ENCODE results near the gene GNB3.

The GNB3 gene

DNA sequence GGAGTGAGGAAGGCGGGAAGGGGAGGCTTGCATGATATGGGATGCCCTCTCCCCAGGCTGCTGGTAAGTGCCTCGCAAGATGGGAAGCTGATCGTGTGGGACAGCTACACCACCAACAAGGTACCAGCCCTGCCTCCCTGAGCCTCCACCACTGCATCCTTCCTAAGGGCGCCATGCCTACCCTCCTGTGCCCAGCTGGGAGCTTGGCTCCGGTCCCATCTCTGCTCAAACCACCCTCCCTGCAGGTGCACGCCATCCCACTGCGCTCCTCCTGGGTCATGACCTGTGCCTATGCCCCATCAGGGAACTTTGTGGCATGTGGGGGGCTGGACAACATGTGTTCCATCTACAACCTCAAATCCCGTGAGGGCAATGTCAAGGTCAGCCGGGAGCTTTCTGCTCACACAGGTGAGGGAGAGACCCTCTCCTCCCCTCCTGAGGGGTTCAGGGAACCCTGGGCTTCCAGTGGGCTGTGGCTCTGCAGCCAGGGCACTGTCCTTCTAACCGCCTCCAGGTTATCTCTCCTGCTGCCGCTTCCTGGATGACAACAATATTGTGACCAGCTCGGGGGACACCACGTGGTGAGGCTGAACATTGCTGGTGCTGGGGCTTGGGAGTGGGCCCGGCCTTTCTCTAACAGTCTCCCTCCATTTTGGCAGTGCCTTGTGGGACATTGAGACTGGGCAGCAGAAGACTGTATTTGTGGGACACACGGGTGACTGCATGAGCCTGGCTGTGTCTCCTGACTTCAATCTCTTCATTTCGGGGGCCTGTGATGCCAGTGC, 2.6 kb downstream of the GNB3 start:
- Histone ChIP-seq H3K27me3 (ENCODE audit: control insufficient read depth, insufficient read depth, low read length) (no peaks in the 10 kb centered on the region), H3K9me3 (replicated peaks; ENCODE audit: low read length) (no peaks in the 10 kb centered on the region), H3K4me3 (ENCODE audit: low read length) (no peak overlapping the region), H3K36me3 (ENCODE audit: insufficient read depth, low read length) (peaks cover 59% of the 10 kb centered on the region), H3K9ac (ENCODE audit: low read depth, low read length) (no peak overlapping the region), H3K4me1 (ENCODE audit: control insufficient read depth, insufficient read depth, low read length) (no peaks in the 10 kb centered on the region), H3K4me2 (ENCODE audit: low read length) (no peak overlapping the region)

DNA sequence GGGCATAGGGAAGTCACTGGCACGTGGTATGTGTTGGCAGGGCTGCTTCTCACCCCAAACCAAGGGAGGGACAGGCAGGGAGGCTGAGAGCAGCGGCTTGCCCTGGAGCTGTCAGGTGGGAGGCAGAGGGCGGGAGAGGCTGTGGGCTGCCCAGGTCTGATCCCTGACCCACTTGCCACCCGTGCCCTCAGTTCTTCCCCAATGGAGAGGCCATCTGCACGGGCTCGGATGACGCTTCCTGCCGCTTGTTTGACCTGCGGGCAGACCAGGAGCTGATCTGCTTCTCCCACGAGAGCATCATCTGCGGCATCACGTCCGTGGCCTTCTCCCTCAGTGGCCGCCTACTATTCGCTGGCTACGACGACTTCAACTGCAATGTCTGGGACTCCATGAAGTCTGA, 4.7 kb downstream of the GNB3 start:
- Histone ChIP-seq H3K4me1 (ENCODE audit: control insufficient read depth, insufficient read depth, low read length) (peaks cover 11% of the 10 kb centered on the region), H3K9me3 (replicated peaks; ENCODE audit: low read length) (no peaks in the 10 kb centered on the region), H3K27me3 (ENCODE audit: control insufficient read depth, insufficient read depth, low read length) (no peaks in the 10 kb centered on the region), H3K4me3 (ENCODE audit: low read length) (no peak overlapping the region), H3K9ac (ENCODE audit: low read depth, low read length) (no peak overlapping the region), H3K4me2 (ENCODE audit: low read length) (no peak overlapping the region), H3K36me3 (ENCODE audit: insufficient read depth, low read length) (peaks cover 55% of the 10 kb centered on the region)

DNA sequence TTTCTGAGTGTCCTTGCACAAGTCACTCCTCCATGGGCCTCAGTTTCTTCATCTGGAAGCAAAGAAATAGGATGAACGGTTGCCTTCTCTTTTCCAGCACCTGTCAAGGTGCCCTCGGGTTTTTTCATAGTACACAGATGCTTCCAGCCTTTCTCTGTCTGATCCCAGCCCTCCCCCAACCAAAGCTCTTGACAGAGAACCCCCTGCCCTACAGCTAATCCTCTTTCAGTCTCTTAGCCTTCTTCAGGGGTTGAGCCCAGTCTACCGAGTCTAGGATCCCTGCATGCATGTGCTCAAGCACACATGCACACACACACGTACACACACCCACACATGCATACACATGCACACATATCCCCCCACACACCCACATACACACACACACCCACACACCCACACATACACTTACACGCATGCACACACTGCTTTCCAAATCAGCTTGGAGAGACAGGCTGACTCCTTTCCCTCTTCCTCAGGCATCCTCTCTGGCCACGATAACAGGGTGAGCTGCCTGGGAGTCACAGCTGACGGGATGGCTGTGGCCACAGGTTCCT, 5.7 kb downstream of the GNB3 start:
- H3K4me2 ChIP-seq (ENCODE audit: low read length): no peak overlapping the region

DNA sequence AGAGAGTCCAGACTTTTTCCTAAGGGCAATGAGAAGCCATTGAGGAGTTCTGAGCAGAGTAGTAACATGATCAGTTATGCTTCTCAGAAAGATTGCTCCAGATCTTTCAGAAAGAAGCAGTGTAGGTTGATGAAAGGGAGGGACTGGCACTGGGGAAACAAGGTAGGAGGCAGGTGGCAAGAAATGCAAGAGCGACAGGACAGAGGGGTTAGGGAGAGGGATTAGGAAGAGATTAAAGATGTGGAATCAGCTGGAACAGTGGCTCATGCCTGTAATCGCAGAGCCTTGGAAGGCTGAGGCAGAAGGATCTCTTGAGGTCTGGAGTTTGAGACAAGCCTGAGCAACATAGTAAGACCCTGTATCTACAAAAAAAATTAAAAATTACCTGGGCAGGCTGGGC, 7.0 kb downstream of the GNB3 start:
- Histone ChIP-seq H3K36me3 (ENCODE audit: insufficient read depth, low read length) (peaks cover 48% of the 10 kb centered on the region), H3K4me3 (ENCODE audit: low read length) (no peak overlapping the region)

More for the DNA sequence above, 5.7 kb downstream of the GNB3 start:
- Histone ChIP-seq H3K9ac (ENCODE audit: low read depth, low read length) (no peak overlapping the region), H3K27me3 (ENCODE audit: control insufficient read depth, insufficient read depth, low read length) (no peaks in the 10 kb centered on the region), H3K4me3 (ENCODE audit: low read length) (no peak overlapping the region), H3K4me1 (ENCODE audit: control insufficient read depth, insufficient read depth, low read length) (peaks cover 16% of the 10 kb centered on the region), H3K36me3 (ENCODE audit: insufficient read depth, low read length) (peaks cover 49% of the 10 kb centered on the region), H3K9me3 (replicated peaks; ENCODE audit: low read length) (no peaks in the 10 kb centered on the region)

DNA sequence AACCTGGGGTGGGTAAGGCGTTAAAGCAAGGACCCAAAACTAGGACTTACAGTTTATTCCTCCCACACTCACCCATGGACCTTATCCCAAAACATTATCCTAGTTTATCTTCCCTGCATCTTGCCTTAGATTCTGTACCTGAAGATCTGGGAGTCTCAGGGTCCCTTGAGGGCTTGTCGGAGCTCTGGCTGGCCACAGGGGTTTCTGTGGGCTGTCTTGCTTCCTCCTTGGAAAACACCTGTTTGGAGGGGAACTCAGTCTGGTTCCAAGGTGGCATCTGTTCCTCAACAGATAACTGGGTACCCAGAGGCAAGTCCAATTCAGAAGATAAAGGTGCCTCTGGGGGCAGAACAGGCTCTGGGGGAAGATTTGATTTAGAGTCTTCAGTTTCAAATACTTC, 8.7 kb downstream of the GNB3 start:
- peaks cover 48% of the 10 kb centered on the region for H3K36me3 ChIP-seq (ENCODE audit: insufficient read depth, low read length)

More for the DNA sequence above, 7.0 kb downstream of the GNB3 start:
- H3K27me3 ChIP-seq (ENCODE audit: control insufficient read depth, insufficient read depth, low read length): no peaks in the 10 kb centered on the region
- no peaks in the 10 kb centered on the region for H3K9me3 ChIP-seq (replicated peaks; ENCODE audit: low read length)
- H3K4me2 ChIP-seq (ENCODE audit: low read length): no peak overlapping the region
- peaks cover 16% of the 10 kb centered on the region for H3K4me1 ChIP-seq (ENCODE audit: control insufficient read depth, insufficient read depth, low read length)
- no peak overlapping the region for H3K9ac ChIP-seq (ENCODE audit: low read depth, low read length)

DNA sequence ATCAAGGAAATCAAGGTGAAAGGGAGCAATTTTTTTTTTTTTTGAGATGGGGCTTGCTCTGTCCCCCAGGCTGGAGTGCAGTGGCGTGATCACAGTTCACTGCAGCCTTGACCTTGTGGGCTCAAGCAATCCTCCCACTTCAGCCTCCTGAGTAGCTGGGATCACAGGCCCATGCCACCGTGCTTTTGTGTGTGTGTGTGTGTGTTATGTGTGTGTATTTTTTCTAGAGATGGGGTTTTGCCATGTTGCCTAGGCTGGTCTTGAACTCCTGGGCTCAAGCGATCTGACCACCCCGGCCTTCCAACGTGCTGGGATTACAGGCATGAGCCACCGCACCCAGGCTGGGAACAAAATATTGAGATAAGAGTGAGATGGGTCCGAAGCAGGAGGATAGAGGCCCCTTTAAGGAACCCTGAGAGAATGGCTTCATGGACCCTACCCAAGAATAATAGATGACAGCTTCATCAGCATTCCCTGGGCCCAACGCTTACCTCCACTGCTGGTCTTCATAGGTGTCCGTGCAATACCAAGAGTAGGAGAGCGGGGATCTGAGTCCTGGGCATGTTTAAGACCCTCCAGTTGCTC, 9.3 kb downstream of the GNB3 start:
- no peaks in the 10 kb centered on the region for H3K9me3 ChIP-seq (replicated peaks; ENCODE audit: low read length)
- peak overlapping the region; percentile 87 for H3K4me2 ChIP-seq (ENCODE audit: low read length)
- peak overlapping the region; percentile 64 for H3K9ac ChIP-seq (ENCODE audit: low read depth, low read length)
- peaks cover 29% of the 10 kb centered on the region for H3K4me1 ChIP-seq (ENCODE audit: control insufficient read depth, insufficient read depth, low read length)
- H3K4me3 ChIP-seq (ENCODE audit: low read length): peak overlapping the region; percentile 90
- H3K36me3 ChIP-seq (ENCODE audit: insufficient read depth, low read length): peaks cover 48% of the 10 kb centered on the region
- no peaks in the 10 kb centered on the region for H3K27me3 ChIP-seq (ENCODE audit: control insufficient read depth, insufficient read depth, low read length)

More for the DNA sequence above, 8.7 kb downstream of the GNB3 start:
- peak overlapping the region; percentile 87 for H3K4me2 ChIP-seq (ENCODE audit: low read length)
- H3K9ac ChIP-seq (ENCODE audit: low read depth, low read length): no peak overlapping the region
- H3K27me3 ChIP-seq (ENCODE audit: control insufficient read depth, insufficient read depth, low read length): no peaks in the 10 kb centered on the region
- H3K9me3 ChIP-seq (replicated peaks; ENCODE audit: low read length): no peaks in the 10 kb centered on the region
- H3K4me3 ChIP-seq (ENCODE audit: low read length): no peak overlapping the region
- peaks cover 29% of the 10 kb centered on the region for H3K4me1 ChIP-seq (ENCODE audit: control insufficient read depth, insufficient read depth, low read length)

DNA sequence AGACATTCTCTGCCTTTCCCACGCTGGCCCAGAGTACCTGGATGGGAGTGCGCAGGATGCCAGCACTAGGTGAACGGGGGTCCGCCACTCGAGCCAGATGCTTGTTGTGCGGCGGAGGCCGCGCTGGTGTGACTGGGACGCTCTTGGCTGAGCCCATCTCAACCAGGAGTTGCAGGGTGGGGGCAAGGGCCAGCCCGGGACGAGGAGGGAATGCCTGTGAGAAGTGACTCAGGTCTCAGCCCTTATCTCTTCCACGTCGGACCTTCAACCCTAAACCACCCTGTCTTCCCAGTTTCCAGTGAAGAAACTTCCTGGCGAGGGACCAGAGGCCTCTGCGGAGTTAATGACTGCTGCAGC, 10.0 kb downstream of the GNB3 start:
- H3K4me1 ChIP-seq (ENCODE audit: control insufficient read depth, insufficient read depth, low read length): peaks cover 29% of the 10 kb centered on the region
- H3K9me3 ChIP-seq (replicated peaks; ENCODE audit: low read length): no peaks in the 10 kb centered on the region
- H3K27me3 ChIP-seq (ENCODE audit: control insufficient read depth, insufficient read depth, low read length): no peaks in the 10 kb centered on the region
- peak overlapping the region; percentile 87 for H3K4me2 ChIP-seq (ENCODE audit: low read length)
- peak overlapping the region; percentile 90 for H3K4me3 ChIP-seq (ENCODE audit: low read length)
- H3K36me3 ChIP-seq (ENCODE audit: insufficient read depth, low read length): peaks cover 48% of the 10 kb centered on the region
- peak overlapping the region; percentile 64 for H3K9ac ChIP-seq (ENCODE audit: low read depth, low read length)

DNA sequence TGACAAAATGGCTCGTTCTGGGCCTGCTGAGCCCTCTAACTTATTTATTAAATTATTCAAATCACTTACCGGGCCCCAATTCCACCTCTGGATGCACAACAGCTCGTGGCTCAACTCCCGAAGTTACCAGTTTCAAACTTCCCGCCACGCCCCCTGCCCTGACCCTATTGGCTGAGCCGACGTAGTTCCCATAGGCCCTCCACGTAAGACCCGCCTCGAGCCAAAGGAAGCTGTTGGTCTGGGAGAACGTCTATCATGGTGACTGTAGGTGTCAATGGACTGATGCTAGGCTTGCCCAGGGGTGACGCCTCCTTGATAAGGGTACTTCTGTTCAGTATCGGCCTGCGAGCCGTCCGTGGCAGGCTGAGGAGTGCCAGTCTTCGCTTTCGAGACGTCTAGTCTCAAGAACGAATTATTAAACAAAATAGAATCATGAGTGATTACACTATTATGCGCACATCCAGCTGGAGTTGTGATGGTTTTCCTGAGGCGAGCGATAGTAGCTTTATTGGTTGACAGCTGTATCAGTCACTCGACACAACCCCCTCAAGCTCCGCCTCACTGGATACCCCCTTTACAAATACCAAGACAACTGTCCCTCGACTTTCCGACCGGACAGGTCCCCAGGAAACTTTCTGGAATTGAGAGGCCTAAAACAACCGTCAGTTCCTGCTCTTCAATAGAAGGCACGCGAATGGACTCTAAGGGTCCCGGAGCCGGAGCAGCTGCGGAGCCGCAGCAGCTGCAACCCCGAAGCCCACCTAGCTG, 10.6 kb downstream of the GNB3 start, which contains the start of gene CDCA3:
CDCA3 (minus strand) TSS at position 134 of the 768 bp plus-strand sequence. CDS start 334 bp downstream, outside the sequence.
- Histone ChIP-seq H3K27me3 (ENCODE audit: control insufficient read depth, insufficient read depth, low read length) (no peaks in the 10 kb centered on the region), H3K36me3 (ENCODE audit: insufficient read depth, low read length) (peaks cover 49% of the 10 kb centered on the region), H3K4me1 (ENCODE audit: control insufficient read depth, insufficient read depth, low read length) (peaks cover 29% of the 10 kb centered on the region), H3K4me2 (ENCODE audit: low read length) (peak within 1 kb of the TSS; percentile 87), H3K9ac (ENCODE audit: low read depth, low read length) (peak within 1 kb of the TSS; percentile 87), H3K4me3 (ENCODE audit: low read length) (peak within 1 kb of the TSS; percentile 90), H3K9me3 (replicated peaks; ENCODE audit: low read length) (no peaks in the 10 kb centered on the region)

DNA sequence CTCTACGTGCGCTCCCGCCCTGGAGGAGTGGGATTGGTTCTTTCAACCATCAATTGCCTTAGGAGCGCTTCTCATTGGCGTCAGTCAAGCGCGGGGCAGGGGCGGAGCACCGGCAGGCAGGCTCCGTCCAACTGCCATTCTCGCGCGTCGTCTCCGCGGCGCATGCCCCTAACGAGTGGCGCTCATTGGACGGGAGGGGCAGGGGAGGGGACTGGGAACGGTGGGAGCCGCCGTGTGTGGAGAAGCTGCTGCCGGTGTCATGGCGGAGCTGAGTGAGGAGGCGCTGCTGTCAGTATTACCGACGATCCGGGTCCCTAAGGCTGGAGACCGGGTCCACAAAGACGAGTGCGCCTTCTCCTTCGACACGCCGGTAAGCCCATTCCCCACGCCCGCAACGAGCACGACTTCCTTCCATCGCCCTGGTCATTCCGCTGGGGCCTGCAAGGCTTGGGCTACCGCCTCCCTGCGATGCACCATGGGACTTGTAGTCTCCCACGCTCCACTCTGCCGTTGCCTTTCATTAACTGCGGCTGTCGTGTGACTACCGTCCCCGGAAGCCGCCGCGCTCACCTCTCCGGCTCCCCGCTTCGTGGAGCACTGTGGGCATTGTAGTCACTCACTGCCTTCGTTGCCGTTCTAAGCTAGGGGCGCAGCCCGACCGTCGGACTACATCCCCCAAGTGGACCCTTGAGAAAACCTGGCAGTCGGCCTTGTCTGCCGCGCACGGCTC, 11.4 kb downstream of the GNB3 start, which contains the start of gene USP5:
USP5 (plus strand) TSS at position 230 of the 730 bp plus-strand sequence; CDS start at position 260, 30 bp downstream.
- peaks cover 49% of the 10 kb centered on the region for H3K36me3 ChIP-seq (ENCODE audit: insufficient read depth, low read length)
- no peaks in the 10 kb centered on the region for H3K27me3 ChIP-seq (ENCODE audit: control insufficient read depth, insufficient read depth, low read length)
- H3K4me3 ChIP-seq (ENCODE audit: low read length): peak within 1 kb of the TSS; percentile 90
- peak within 1 kb of the TSS; percentile 88 for H3K4me2 ChIP-seq (ENCODE audit: low read length)
- peak within 1 kb of the TSS; percentile 87 for H3K9ac ChIP-seq (ENCODE audit: low read depth, low read length)
- peaks cover 29% of the 10 kb centered on the region for H3K4me1 ChIP-seq (ENCODE audit: control insufficient read depth, insufficient read depth, low read length)
- no peaks in the 10 kb centered on the region for H3K9me3 ChIP-seq (replicated peaks; ENCODE audit: low read length)

DNA sequence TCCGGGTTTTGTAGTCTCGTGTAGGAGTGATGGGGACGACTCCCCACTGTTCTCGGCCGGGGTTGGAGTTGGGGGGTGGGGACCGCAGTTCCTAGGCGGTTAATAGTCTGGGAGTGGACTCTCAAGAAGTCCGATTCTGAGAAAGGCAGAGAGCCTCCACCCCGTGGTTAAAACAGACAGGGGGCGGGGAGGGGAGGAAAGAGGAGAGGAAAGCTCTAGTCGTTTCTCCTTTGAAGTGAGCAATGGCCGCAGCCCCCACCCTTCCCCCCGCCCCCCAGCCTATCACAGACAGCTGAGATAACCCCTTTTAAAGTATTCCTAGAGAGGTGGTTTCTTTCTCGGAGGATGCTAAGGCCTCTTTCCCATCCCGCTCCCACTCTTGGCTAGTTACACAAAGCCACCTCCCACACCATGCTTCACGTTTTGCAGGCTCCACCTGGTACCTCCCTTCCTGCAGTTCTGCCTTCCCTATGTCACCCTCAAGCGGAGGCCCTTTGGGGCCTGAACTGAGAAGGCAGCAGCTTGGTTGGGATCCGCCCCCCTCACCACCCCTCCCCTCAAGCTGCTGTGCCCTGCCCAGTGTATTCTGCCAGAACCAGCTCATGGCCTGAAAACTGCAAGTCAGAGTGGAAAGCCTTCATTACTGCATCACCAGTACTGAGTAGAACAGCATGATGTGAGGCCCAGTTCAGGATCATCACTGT, 12.1 kb downstream of the GNB3 start:
- Histone ChIP-seq H3K4me3 (ENCODE audit: low read length) (peak overlapping the region; percentile 90), H3K4me1 (ENCODE audit: control insufficient read depth, insufficient read depth, low read length) (peaks cover 29% of the 10 kb centered on the region), H3K9ac (ENCODE audit: low read depth, low read length) (peak overlapping the region; percentile 87), H3K9me3 (replicated peaks; ENCODE audit: low read length) (no peaks in the 10 kb centered on the region), H3K36me3 (ENCODE audit: insufficient read depth, low read length) (peaks cover 49% of the 10 kb centered on the region), H3K27me3 (ENCODE audit: control insufficient read depth, insufficient read depth, low read length) (no peaks in the 10 kb centered on the region), H3K4me2 (ENCODE audit: low read length) (peak overlapping the region; percentile 88)
